Mesenchymal stem cell (in vitro differentiated cells and primary cell): ENCODE results near the gene FLT1.

Source experiments
- DNase-seq: peaks from one replicate; pipeline ENCODE4 v3.0.0-alpha.2; 2013
- H2AFZ ChIP-seq: one replicate; pipeline ENCODE4 v1.6.1; 2013; ENCODE audit warnings: low read depth, mild to moderate bottlenecking, control low read depth, inconsistent platforms, low read length, moderate library complexity
- H2AK5ac ChIP-seq: 2 replicates; pipeline ENCODE4 v1.6.1; 2013; ENCODE audit warnings: low read length, moderate library complexity, mild to moderate bottlenecking, inconsistent platforms; ENCODE audit not compliant: severe bottlenecking
- H2BK120ac ChIP-seq: one replicate; pipeline ENCODE4 v1.6.1; 2013; ENCODE audit warnings: low read depth, mild to moderate bottlenecking, inconsistent platforms, low read length, moderate library complexity
- H2BK12ac ChIP-seq, 2 experiments: one replicate each; pipeline ENCODE4 v1.6.1; 2013; ENCODE audit warnings: inconsistent platforms in 2 of 2, low read length in 2 of 2, mild to moderate bottlenecking in 2 of 2, moderate library complexity in 2 of 2, control low read depth in 1 of 2
- H2BK15ac ChIP-seq: one replicate; pipeline ENCODE4 v1.6.1; 2013; ENCODE audit warnings: mild to moderate bottlenecking, low read depth, inconsistent platforms; ENCODE audit not compliant: poor library complexity, severe bottlenecking
- H2BK5ac ChIP-seq: 2 replicates; pipeline ENCODE4 v1.6.1; 2013; ENCODE audit warnings: low read depth, mild to moderate bottlenecking, low read length, control low read depth, inconsistent platforms; ENCODE audit not compliant: poor library complexity, severe bottlenecking
- H3K14ac ChIP-seq, 2 experiments: one replicate each; pipeline ENCODE4 v1.6.1; 2013; ENCODE audit warnings: inconsistent platforms in 2 of 2, low read length in 2 of 2, control low read depth in 1 of 2, mild to moderate bottlenecking in 1 of 2, moderate library complexity in 1 of 2
- H3K18ac ChIP-seq, 2 experiments: one replicate each; pipeline ENCODE4 v1.6.1; 2013; ENCODE audit warnings: inconsistent platforms in 2 of 2, low read length in 2 of 2, control low read depth in 1 of 2, low read depth in 1 of 2, mild to moderate bottlenecking in 1 of 2
- H3K23ac ChIP-seq, 2 experiments: one replicate each; pipeline ENCODE4 v1.6.1; 2013; ENCODE audit warnings: inconsistent platforms in 2 of 2, low read length in 2 of 2, mild to moderate bottlenecking in 2 of 2, moderate library complexity in 2 of 2, control low read depth in 1 of 2
- H3K27ac ChIP-seq: 2 replicates; pipeline ENCODE4 v1.5.1; 2013; ENCODE audit warnings: mild to moderate bottlenecking, moderate library complexity, low read length, control low read depth, inconsistent platforms; ENCODE audit not compliant: poor library complexity, severe bottlenecking
- H3K27me3 ChIP-seq, 2 experiments: 2 replicates each; pipeline versions ENCODE4 v1.6.1 to v1.7.0; 2013; ENCODE audit warnings: low read length in 2 of 2, mild to moderate bottlenecking in 2 of 2, moderate library complexity in 2 of 2, control low read depth in 1 of 2, inconsistent platforms in 1 of 2; ENCODE audit not compliant: control insufficient read depth in 1 of 2, insufficient read depth in 1 of 2
- H3K36me3 ChIP-seq, 2 experiments: 2 replicates each; pipeline versions ENCODE4 v1.6.1 to v1.7.0; 2013; ENCODE audit warnings: low read length in 2 of 2, control low read depth in 1 of 2, inconsistent platforms in 1 of 2, low read depth in 1 of 2, mild to moderate bottlenecking in 1 of 2; ENCODE audit not compliant: insufficient read depth in 2 of 2, control insufficient read depth in 1 of 2
- H3K4ac ChIP-seq, 2 experiments: one replicate each; pipeline ENCODE4 v1.6.1; 2013; ENCODE audit warnings: inconsistent platforms in 2 of 2, low read length in 2 of 2, mild to moderate bottlenecking in 2 of 2, moderate library complexity in 2 of 2, control low read depth in 1 of 2, low read depth in 1 of 2
- H3K4me1 ChIP-seq: 2 replicates; pipeline ENCODE4 v1.6.1; 2013; ENCODE audit warnings: low read depth, low read length, control low read depth; ENCODE audit not compliant: control insufficient read depth, insufficient read depth
- H3K4me2 ChIP-seq: 2 replicates; pipeline ENCODE4 v1.6.1; 2013; ENCODE audit warnings: low read length, mild to moderate bottlenecking, inconsistent platforms; ENCODE audit not compliant: poor library complexity, severe bottlenecking
- H3K4me3 ChIP-seq, 2 experiments: 2 replicates each; pipeline versions ENCODE4 v1.5.1 to v1.7.0; 2013; ENCODE audit warnings: low read length in 2 of 2, mild to moderate bottlenecking in 2 of 2, control low read depth in 1 of 2, low read depth in 1 of 2; ENCODE audit not compliant: insufficient read depth in 1 of 2
- H3K79me1 ChIP-seq: replicated peaks from 2 replicates; pipeline ENCODE4 v1.6.1; 2013; ENCODE audit warnings: mild to moderate bottlenecking, control low read depth, low read length, inconsistent platforms; ENCODE audit not compliant: poor library complexity, severe bottlenecking
- H3K9ac ChIP-seq: 2 replicates; pipeline ENCODE4 v1.7.0; 2013; ENCODE audit warnings: mild to moderate bottlenecking, low read length, moderate library complexity
- H3K9me3 ChIP-seq: 2 replicates; pipeline ENCODE4 v1.7.0; 2013; ENCODE audit warnings: mild to moderate bottlenecking, low read length; ENCODE audit not compliant: control insufficient read depth
- H4K8ac ChIP-seq: one replicate; pipeline ENCODE4 v1.6.1; 2013; ENCODE audit warnings: inconsistent platforms, mild to moderate bottlenecking, low read length, moderate library complexity
- H4K91ac ChIP-seq: one replicate; pipeline ENCODE4 v1.6.1; 2013; ENCODE audit warnings: mild to moderate bottlenecking, low read length, inconsistent platforms
- WGBS: methylation state at CpG from one replicate; pipeline ENCODE4 v1.1.7; 2013; ENCODE audit warnings: mixed read lengths; 5-methylcytosine and 5-hydroxymethylcytosine counted together

Gene FLT1

DNA sequence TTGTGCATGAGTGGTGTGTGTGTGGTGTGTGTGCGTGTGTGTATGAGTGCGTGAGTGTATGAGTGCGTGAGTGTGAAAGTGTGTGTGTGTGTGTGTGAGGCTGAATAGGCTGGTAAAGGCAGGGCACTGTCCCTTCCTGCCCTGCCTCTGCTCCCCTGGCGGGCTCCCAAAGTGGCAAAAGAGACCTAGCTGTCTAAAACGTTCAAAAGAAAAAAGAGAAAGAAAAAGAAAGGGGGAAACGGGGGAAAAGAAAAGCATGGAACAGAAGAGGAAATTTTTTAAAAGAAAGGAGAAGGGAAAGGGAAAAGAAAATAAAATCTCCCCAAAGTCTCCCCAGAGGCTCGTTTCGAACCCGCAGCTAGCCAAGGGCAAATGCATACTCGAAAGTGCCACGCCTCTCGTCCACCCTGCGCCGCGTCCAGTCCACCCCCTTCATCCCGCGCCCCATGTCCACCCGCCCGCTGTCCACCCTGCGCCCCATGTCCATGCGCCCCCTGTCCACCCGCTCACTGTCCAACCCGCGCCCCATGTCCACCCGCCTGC is 37.0 kb upstream of the FLT1 start:
- Histone ChIP-seq H2BK12ac (peak overlapping the region; percentile 18 to 89), H3K36me3 (no peaks in the 10 kb centered on the region), H2BK120ac (peak overlapping the region; percentile 27), H3K4me1 (peaks cover 22% of the 10 kb centered on the region), H3K4me2 (peak overlapping the region; percentile 93), H4K91ac (peak overlapping the region; percentile 36), H3K79me1 (no peaks in the 10 kb centered on the region), H3K9ac (no peak overlapping the region), H3K14ac (peak overlapping the region in 1 of 2 experiments; percentile 90), H2AFZ (no peak overlapping the region), H3K18ac (peak overlapping the region; percentile 25 to 67), H3K4me3 (peak overlapping the region; percentile 55 to 75), H2BK5ac (no peak overlapping the region), H4K8ac (peak overlapping the region; percentile 41), H3K27ac (no peak overlapping the region), H3K9me3 (no peaks in the 10 kb centered on the region), H2BK15ac (peak overlapping the region; percentile 88), H2AK5ac (no peak overlapping the region), H3K23ac (peak overlapping the region in 1 of 2 experiments; percentile 97), H3K4ac (peak overlapping the region in 1 of 2 experiments; percentile 20), H3K27me3 (peaks cover 79% of the 10 kb centered on the region in 2 experiments)
- WGBS: 11% methylated on average over 20 of the region's 25 CpGs
- peak; percentile 30 for DNase-seq

DNA sequence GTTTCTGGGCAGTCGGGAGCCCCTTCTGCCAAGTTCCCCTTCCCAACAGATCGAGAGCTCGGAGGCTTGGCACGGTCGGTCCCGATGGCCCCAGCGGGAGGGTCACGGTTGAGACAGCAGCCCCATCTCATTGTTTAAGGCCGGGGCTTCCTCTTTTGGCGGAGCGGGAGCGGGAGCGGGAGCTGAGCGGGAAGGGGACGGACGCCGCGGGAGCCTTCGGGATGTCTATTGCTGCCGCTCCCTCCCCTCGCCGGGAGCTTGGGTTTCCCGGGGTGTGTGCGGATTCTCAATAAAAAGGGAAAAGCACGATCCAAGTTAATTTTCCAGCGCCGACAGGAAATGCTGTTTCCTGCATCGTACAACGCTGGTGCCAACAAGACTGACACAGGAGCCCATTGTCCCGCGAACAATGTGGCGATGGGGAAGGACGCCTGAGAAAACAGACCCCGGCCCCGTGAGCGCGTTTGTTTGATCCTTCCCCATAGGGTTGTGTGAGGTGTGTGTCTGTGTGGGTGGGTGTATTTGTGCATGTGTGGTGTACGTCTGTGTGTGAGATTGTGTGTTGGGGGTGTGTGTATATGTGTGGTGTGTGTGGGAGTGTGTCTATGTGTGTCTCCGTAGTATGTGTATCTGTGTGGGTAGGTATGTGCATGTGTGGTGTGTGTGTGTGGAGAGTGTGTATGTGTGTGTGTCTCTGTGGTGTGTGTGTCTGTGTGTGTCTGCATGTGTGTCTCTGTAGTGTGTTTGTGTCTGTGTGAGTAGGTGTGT is 36.3 kb upstream of the FLT1 start:
- Histone ChIP-seq H3K36me3 (no peaks in the 10 kb centered on the region), H2BK120ac (no peak overlapping the region), H3K4me2 (peak overlapping the region; percentile 79), H2BK12ac (peak overlapping the region; percentile 22 to 89), H4K8ac (peak overlapping the region; percentile 78), H3K4me3 (peak overlapping the region; percentile 26 to 75), H2AFZ (peak overlapping the region; percentile 62), H3K14ac (peak overlapping the region in 1 of 2 experiments; percentile 90), H2BK15ac (no peak overlapping the region), H3K79me1 (no peaks in the 10 kb centered on the region), H3K4me1 (peaks cover 22% of the 10 kb centered on the region), H3K9ac (peak overlapping the region; percentile 48), H3K27ac (no peak overlapping the region), H4K91ac (peak overlapping the region; percentile 36), H3K27me3 (peaks cover 75 to 79% of the 10 kb centered on the region in 2 experiments), H3K18ac (peak overlapping the region; percentile 25 to 55), H2AK5ac (no peak overlapping the region), H2BK5ac (no peak overlapping the region), H3K23ac (peak overlapping the region in 1 of 2 experiments; percentile 97), H3K9me3 (no peaks in the 10 kb centered on the region), H3K4ac (peak overlapping the region in 1 of 2 experiments; percentile 20)
- WGBS: 3% methylated on average over 39 of the region's 39 CpGs
- peak; percentile 50 for DNase-seq

- Histone ChIP-seq H3K18ac (peak overlapping the region in 1 of 2 experiments; percentile 55), H3K4me3 (peak overlapping the region in 1 of 2 experiments; percentile 75), H3K27me3 (peaks cover 70 to 79% of the 10 kb centered on the region in 2 experiments), H2BK12ac (peak overlapping the region in 1 of 2 experiments; percentile 22), H3K14ac (no peak overlapping the region), H3K4me2 (peak overlapping the region; percentile 79), H2AFZ (no peak overlapping the region), H3K79me1 (no peaks in the 10 kb centered on the region), H3K9ac (peak overlapping the region; percentile 48), H2BK5ac (no peak overlapping the region), H2BK15ac (no peak overlapping the region), H3K4ac (no peak overlapping the region), H3K27ac (no peak overlapping the region), H3K9me3 (no peaks in the 10 kb centered on the region), H2BK120ac (no peak overlapping the region), H4K91ac (no peak overlapping the region), H3K4me1 (peaks cover 22% of the 10 kb centered on the region), H3K36me3 (no peaks in the 10 kb centered on the region), H4K8ac (peak overlapping the region; percentile 78), H2AK5ac (no peak overlapping the region), H3K23ac (no peak overlapping the region)
- WGBS: 34% methylated on average over 3 of the region's 3 CpGs
- DNase-seq: peak; percentile 44
These were observed 35.8 kb upstream of the FLT1 start for GRCh38 chr13:28530729-28531076.

- Histone ChIP-seq H2BK120ac (no peak overlapping the region), H3K27ac (no peak overlapping the region), H3K4me2 (no peak overlapping the region), H3K4me3 (no peak overlapping the region), H3K4me1 (peaks cover 22% of the 10 kb centered on the region), H2BK15ac (no peak overlapping the region), H3K14ac (no peak overlapping the region), H3K23ac (no peak overlapping the region), H3K36me3 (no peaks in the 10 kb centered on the region), H2AFZ (no peak overlapping the region), H4K8ac (no peak overlapping the region), H2BK12ac (no peak overlapping the region), H3K18ac (no peak overlapping the region), H2BK5ac (no peak overlapping the region), H4K91ac (no peak overlapping the region), H2AK5ac (no peak overlapping the region), H3K27me3 (peaks cover 66 to 75% of the 10 kb centered on the region in 2 experiments), H3K9me3 (no peaks in the 10 kb centered on the region), H3K9ac (no peak overlapping the region), H3K4ac (no peak overlapping the region), H3K79me1 (no peaks in the 10 kb centered on the region)
- WGBS: 85% methylated on average over 1 of the region's 1 CpG
- no peak for DNase-seq
These were observed 34.9 kb upstream of the FLT1 start for GRCh38 chr13:28529836-28530235.
